NCI-H460 (cell line): Measurements from ENCODE around the gene APOBR. TPM values are rescaled to one million over a fixed set of nuclear protein-coding genes. Genes with fewer than 3 reads are reported as not detected.
"Not testable (repeated sequence)": the region's sequence is repeated elsewhere in the genome, so short reads cannot be mapped to it uniquely, and the experiment has no call there.

Experiments
- DNase-seq: peaks from one replicate; pipeline ENCODE4 v3.0.0-alpha.2; 2016; ENCODE audit warnings: low read depth; ENCODE audit errors: extremely low read depth
- total RNA-seq: library from RNA; depleted of rRNA; stranded (reverse); fragments of >200 nt; shearing (Covaris generic); gene quantifications from 2 replicates; pipeline ENCODE4 v1.2.3, GENCODE V29; 2014

Gene APOBR
- total RNA-seq, 1 experiment from 2014 or later, result 0.05 TPM

DNA sequence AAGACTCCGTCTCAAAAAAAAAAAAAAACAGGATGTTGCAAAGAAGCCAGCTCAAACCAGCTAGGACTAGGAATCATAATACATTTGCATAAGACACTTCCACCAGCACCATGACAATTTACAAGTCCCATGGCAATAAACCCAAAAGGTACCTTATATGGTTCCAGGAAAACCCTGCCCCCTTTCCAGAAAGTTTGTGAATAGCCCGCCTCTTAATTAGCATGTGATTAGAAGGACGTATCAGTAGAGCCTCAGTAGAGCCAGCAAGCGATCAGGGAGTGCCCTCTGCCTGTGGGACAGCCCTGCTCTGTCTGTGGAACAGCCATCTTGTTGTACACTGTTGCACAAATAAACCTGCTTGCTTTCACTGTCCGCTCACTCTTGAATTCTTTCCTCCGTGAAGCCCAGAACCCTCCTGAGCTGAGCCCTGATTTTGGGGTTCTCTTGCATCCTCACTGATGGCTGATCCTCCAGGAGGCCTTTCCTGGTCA, 30.3 kb downstream of the APOBR start:
- no peak for DNase-seq

- no peak for DNase-seq
Measured at GRCh38 chr16:28526201-28527099, 32.0 kb downstream of the APOBR start.

- DNase-seq, result not testable (repeated sequence)
Measured at GRCh38 chr16:28527100-28527785, 32.8 kb downstream of the APOBR start.

GRCh38 chr16:28527985-28528384, 33.5 kb downstream of the APOBR start:
- no peak for DNase-seq

GRCh38 chr16:28528463-28528867, 34.0 kb downstream of the APOBR start:
- DNase-seq, result no peak

- DNase-seq, result no peak
Measured at GRCh38 chr16:28529124-28529523, 34.7 kb downstream of the APOBR start.

DNA sequence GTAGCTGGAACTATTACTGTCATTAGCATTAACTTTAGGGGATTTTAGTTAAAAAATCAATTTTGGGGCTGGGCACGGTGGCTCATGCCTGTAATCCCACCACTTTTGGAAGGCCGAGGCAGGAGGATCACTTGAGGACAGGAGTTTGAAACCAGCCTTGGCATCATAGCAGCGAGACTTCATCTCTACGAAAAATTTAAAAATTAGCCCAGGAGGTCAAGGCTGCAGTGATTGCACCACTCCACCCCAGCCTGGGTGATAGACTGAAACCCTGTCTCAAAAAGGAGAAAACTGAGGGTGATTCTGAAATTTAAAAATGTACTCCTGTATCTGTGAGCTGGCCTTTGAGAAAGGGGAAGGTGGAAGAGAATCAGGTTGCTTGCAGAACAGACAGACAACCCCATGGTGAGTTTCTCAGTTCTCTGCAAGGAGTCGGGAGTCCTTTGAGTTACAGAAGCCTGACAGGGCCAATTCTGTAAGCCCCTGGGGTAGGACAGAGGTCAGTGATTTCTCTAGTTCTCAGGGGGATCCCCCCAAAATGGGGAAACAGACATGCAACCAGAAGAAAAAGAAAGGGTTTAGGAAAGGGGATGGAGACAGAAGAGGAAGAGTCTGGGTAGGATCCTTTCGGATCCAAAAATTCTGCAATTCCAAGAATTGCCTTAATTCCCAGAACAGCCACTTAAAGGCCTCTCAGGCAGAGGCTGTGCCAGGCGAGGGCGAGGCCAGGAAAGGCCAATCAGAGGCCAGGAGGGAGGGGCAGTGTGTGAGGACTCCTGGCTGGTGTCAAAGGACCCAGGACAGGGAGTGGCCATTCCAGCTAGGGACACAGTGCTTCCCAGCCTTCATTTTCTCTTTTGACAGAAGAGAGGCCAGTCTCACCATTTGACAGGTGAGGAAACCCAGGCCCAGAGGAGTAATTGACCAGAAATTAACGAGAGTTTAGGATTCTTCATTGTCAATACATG, 37.6 kb downstream of the APOBR start:
- DNase-seq, result no peak

- DNase-seq, result no peak
Measured at GRCh38 chr16:28532940-28533647, 38.7 kb downstream of the APOBR start.

DNA sequence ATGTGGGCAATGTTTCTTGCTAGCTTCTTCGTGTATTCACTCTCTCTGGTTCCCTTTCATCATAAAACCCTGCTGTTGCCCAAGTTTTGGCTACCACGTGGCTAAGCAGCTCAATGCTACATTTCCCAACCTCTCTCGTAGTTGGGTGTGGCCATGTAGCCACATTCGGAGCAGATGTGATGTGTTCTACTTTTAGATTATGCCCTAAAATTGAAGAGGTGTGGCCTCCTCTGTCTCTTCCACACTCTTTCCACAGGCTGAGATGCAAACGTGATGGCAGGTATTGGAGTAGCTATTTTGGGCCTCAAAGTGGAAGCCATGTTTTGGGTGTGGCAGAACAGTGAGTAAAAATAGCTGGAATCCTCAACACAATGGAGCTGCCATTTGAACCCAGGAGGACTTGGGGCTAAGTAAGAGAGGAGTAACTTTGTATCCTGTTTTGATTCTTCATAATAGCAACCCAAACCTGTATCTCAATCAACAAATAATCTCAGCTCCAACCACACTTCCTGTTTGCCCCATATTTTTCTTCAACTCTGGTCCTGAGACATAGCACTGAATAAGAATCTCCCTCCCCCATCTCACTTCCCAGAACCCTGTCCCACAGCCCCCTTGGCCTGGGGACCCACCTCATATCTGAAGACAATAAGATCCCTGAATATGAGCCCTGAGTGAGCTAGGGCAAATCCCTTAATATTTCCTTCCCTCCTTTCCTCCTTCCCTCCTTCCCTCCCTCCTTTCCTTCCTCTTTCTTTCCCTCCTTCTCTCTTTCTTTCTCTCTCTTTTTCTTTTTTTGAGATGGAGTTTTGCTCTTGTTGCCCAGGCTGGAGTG, 40.3 kb downstream of the APOBR start:
- DNase-seq, result no peak

- DNase-seq, result no peak
Measured at GRCh38 chr16:28537076-28537475, 42.6 kb downstream of the APOBR start.

DNA sequence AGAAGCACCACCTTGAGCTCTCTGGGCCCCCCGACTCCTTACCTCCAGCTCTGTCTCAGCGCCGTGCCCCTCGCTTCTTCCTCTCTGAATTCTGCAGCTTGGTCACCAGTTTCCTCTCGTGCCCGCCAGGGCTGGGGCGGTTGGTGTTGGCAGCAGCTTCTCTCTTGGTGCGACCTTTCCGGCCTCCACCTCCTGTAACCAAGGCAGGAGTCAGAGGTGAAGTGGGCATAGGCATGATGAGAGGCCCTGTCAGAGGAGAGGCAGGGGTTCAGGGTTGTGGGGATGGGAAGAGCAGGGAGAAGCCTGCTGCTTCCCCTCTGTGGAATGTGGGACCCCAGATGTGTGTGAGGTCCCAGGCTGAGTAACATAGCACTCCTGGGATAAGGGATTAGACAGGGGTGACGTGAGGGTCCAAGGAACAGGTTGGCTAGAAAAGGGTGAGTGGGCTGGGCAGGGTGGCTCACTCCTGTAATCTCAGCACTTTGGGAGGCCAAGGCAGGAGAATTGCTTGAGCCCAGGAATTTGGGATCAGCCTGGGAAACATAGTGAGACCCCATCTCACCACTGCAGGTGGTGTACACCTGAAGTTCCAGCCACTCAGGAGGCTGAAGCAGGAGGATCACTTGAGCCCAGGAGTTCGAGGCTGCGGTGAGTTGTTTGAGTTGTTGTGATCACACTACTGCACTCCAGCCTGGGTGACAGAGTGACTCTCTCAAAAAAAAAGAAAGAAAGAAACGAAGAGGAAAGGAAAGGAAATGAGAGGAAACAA, 43.7 kb downstream of the APOBR start:
- no peak for DNase-seq

- DNase-seq, result no peak
Measured at GRCh38 chr16:28538733-28539596, 44.5 kb downstream of the APOBR start, which contains the start of gene NUPR1. NUPR1 (minus strand) TSS chr16:28538974; CDS start chr16:28538907, 67 bp downstream.

DNA sequence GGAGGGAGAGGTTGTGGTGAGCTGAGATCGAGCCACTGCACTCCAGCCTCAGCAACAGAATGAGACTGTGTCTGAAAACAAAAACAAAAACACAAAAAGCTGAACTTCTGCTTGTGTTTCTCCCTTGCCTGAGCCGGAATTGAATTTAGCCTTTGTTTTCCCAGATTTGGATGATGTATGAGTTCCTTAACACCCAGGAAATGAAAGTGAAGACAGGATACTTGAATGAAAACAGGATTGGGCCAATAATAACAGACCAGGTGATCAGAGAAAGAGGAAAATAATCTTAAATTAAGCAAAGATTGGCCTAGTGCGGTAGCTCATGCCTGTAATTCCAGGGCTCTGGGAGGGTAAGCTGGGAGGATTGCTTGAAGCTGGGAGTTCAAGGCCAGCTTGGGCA, 45.9 kb downstream of the APOBR start:
- DNase-seq, result no peak

DNA sequence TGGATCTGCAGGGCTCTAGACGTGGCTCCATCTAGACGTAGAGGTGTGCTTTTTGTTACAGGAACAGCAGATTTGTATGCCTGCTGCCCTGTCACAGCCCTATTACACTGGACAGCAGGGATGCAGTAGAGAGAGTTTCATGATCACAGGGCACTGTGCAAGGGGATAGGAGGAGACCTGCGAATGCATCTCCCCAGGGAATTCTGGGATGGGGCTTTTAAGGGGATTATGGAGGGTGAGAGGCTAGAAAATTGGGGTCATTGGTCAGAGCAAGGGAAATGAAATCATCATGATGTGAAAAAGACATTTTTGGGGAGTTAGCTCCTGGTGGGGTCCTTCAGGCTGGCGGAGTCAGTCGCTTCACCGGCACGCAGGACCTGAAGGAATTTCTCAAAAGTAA, 48.2 kb downstream of the APOBR start:
- no peak for DNase-seq

GRCh38 chr16:28543072-28543471, 48.6 kb downstream of the APOBR start:
- DNase-seq, result no peak

DNA sequence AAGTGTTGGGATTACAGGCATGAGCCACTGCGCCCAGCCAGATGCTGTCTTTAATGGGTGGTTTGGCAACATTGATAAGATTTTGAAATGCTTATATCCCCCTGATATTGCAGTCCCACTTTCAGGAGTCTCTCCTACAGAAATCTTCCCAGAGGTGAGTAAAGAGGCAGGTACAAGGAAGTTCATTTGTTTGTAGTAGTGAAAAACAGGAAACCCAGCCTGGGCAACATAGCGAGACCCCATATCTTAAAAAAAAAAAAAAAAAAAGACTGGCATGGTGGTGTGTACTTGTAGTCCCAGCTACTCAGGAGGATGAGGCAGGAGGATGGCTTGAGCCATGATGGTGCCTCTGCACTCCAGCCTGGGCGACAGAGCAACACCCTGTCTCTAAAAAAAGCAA, 50.6 kb downstream of the APOBR start:
- no peak for DNase-seq

- DNase-seq, result not testable (repeated sequence)
Measured at GRCh38 chr16:28545964-28546363, 51.5 kb downstream of the APOBR start.
